ENCODE measurements around the gene EN1.

GRCh38 chr2:118837067-118837466 is 10.4 kb downstream of the EN1 start:
- no peak for TF ChIP-seq POLR2AphosphoS5 (IDR thresholded peaks at IDR 0.05; ENCODE audit: low read depth)
- TF ChIP-seq EZH2phosphoT487 (IDR thresholded peaks at IDR 0.05; ENCODE audit: unreplicated experiment) = no peak
- TF ChIP-seq, protein P1, sequence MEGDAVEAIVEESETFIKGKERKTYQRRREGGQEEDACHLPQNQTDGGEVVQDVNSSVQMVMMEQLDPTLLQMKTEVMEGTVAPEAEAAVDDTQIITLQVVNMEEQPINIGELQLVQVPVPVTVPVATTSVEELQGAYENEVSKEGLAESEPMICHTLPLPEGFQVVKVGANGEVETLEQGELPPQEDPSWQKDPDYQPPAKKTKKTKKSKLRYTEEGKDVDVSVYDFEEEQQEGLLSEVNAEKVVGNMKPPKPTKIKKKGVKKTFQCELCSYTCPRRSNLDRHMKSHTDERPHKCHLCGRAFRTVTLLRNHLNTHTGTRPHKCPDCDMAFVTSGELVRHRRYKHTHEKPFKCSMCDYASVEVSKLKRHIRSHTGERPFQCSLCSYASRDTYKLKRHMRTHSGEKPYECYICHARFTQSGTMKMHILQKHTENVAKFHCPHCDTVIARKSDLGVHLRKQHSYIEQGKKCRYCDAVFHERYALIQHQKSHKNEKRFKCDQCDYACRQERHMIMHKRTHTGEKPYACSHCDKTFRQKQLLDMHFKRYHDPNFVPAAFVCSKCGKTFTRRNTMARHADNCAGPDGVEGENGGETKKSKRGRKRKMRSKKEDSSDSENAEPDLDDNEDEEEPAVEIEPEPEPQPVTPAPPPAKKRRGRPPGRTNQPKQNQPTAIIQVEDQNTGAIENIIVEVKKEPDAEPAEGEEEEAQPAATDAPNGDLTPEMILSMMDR (conservative IDR thresholded peaks at IDR 0.05; ENCODE audit: low read depth in 2 of 2) = no peak
- TF ChIP-seq EZH2 (IDR thresholded peaks at IDR 0.05; ENCODE audit: low read depth, unreplicated experiment) = no peak
- TF ChIP-seq JUNB (IDR thresholded peaks at IDR 0.05; ENCODE audit: unreplicated experiment) = no peak
- TF ChIP-seq ETS1 (IDR thresholded peaks at IDR 0.05) = no peak
- TF ChIP-seq, protein P2, sequence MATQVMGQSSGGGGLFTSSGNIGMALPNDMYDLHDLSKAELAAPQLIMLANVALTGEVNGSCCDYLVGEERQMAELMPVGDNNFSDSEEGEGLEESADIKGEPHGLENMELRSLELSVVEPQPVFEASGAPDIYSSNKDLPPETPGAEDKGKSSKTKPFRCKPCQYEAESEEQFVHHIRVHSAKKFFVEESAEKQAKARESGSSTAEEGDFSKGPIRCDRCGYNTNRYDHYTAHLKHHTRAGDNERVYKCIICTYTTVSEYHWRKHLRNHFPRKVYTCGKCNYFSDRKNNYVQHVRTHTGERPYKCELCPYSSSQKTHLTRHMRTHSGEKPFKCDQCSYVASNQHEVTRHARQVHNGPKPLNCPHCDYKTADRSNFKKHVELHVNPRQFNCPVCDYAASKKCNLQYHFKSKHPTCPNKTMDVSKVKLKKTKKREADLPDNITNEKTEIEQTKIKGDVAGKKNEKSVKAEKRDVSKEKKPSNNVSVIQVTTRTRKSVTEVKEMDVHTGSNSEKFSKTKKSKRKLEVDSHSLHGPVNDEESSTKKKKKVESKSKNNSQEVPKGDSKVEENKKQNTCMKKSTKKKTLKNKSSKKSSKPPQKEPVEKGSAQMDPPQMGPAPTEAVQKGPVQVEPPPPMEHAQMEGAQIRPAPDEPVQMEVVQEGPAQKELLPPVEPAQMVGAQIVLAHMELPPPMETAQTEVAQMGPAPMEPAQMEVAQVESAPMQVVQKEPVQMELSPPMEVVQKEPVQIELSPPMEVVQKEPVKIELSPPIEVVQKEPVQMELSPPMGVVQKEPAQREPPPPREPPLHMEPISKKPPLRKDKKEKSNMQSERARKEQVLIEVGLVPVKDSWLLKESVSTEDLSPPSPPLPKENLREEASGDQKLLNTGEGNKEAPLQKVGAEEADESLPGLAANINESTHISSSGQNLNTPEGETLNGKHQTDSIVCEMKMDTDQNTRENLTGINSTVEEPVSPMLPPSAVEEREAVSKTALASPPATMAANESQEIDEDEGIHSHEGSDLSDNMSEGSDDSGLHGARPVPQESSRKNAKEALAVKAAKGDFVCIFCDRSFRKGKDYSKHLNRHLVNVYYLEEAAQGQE (IDR thresholded peaks at IDR 0.05; ENCODE audit: unreplicated experiment) = no peak
- no peak for TF ChIP-seq ZNF114 (CRISPR knock-in tag; IDR thresholded peaks at IDR 0.05)
- TF ChIP-seq CREB1 (CRISPR knock-in tag; IDR thresholded peaks at IDR 0.05; ENCODE audit: low read depth) = no peak
- TF ChIP-seq STAT1 (IDR thresholded peaks at IDR 0.05; ENCODE audit: unreplicated experiment) = no peak
- TF ChIP-seq, protein P3, sequence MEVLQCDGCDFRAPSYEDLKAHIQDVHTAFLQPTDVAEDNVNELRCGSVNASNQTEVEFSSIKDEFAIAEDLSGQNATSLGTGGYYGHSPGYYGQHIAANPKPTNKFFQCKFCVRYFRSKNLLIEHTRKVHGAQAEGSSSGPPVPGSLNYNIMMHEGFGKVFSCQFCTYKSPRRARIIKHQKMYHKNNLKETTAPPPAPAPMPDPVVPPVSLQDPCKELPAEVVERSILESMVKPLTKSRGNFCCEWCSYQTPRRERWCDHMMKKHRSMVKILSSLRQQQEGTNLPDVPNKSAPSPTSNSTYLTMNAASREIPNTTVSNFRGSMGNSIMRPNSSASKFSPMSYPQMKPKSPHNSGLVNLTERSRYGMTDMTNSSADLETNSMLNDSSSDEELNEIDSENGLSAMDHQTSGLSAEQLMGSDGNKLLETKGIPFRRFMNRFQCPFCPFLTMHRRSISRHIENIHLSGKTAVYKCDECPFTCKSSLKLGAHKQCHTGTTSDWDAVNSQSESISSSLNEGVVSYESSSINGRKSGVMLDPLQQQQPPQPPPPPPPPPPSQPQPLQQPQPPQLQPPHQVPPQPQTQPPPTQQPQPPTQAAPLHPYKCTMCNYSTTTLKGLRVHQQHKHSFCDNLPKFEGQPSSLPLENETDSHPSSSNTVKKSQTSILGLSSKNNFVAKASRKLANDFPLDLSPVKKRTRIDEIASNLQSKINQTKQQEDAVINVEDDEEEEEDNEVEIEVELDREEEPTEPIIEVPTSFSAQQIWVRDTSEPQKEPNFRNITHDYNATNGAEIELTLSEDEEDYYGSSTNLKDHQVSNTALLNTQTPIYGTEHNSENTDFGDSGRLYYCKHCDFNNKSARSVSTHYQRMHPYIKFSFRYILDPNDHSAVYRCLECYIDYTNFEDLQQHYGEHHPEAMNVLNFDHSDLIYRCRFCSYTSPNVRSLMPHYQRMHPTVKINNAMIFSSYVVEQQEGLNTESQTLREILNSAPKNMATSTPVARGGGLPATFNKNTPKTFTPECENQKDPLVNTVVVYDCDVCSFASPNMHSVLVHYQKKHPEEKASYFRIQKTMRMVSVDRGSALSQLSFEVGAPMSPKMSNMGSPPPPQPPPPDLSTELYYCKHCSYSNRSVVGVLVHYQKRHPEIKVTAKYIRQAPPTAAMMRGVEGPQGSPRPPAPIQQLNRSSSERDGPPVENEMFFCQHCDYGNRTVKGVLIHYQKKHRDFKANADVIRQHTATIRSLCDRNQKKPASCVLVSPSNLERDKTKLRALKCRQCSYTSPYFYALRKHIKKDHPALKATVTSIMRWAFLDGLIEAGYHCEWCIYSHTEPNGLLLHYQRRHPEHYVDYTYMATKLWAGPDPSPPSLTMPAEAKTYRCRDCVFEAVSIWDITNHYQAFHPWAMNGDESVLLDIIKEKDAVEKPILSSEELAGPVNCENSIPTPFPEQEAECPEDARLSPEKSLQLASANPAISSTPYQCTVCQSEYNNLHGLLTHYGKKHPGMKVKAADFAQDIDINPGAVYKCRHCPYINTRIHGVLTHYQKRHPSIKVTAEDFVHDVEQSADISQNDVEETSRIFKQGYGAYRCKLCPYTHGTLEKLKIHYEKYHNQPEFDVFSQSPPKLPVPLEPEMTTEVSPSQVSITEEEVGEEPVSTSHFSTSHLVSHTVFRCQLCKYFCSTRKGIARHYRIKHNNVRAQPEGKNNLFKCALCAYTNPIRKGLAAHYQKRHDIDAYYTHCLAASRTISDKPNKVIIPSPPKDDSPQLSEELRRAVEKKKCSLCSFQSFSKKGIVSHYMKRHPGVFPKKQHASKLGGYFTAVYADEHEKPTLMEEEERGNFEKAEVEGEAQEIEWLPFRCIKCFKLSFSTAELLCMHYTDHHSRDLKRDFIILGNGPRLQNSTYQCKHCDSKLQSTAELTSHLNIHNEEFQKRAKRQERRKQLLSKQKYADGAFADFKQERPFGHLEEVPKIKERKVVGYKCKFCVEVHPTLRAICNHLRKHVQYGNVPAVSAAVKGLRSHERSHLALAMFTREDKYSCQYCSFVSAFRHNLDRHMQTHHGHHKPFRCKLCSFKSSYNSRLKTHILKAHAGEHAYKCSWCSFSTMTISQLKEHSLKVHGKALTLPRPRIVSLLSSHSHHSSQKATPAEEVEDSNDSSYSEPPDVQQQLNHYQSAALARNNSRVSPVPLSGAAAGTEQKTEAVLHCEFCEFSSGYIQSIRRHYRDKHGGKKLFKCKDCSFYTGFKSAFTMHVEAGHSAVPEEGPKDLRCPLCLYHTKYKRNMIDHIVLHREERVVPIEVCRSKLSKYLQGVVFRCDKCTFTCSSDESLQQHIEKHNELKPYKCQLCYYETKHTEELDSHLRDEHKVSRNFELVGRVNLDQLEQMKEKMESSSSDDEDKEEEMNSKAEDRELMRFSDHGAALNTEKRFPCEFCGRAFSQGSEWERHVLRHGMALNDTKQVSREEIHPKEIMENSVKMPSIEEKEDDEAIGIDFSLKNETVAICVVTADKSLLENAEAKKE (CRISPR knock-in tag; IDR thresholded peaks at IDR 0.05) = no peak

Measured in GM23338 (cell line).